Upper lobe of left lung (tissue), 6 donors: ENCODE data around the gene PRR13. TPM values are rescaled to one million over a fixed set of nuclear protein-coding genes. Genes with fewer than 3 reads are reported as not detected.
A peak's percentile ranks its signal among the peaks of the same experiment; 100 is the strongest.
"Not testable (repeated sequence)": the region's sequence is repeated elsewhere in the genome, so short reads cannot be mapped to it uniquely, and the experiment has no call there.

Experiments
- ATAC-seq, 2 donors: fragments of 200-7000 bp; cut with Tn5 transposase; one replicate each; pipeline ENCODE4 v1.9.1; 2022; ENCODE audit warnings: mild to moderate bottlenecking in 2 of 2, moderate library complexity in 2 of 2; ENCODE audit not compliant: low FRiP score in 2 of 2
- DNase-seq, 2 donors: peaks; one replicate each; pipeline ENCODE4 v3.0.0-alpha.2; 2019 to 2020
- H3K27ac ChIP-seq, 4 donors: fragments of 200-600 bp; sonication (generic); one replicate each; pipeline ENCODE4 v1.5.1; 2016 to 2019
- H3K27me3 ChIP-seq, 4 donors: fragments of 200-600 bp; sonication (generic); one replicate each; pipeline ENCODE4 v1.5.1; 2017 to 2019
- H3K36me3 ChIP-seq, 4 donors: fragments of 200-600 bp; sonication (generic); one replicate each; pipeline ENCODE4 v1.5.1; 2016 to 2019
- H3K4me1 ChIP-seq, 4 donors: fragments of 200-600 bp; sonication (generic); one replicate each; pipeline ENCODE4 v1.5.1; 2018 to 2019
- H3K4me3 ChIP-seq, 4 donors: fragments of 200-600 bp; sonication (generic); one replicate each; pipeline ENCODE4 v1.5.1; 2017 to 2019; ENCODE audit warnings: mild to moderate bottlenecking in 2 of 4, moderate library complexity in 1 of 4
- H3K9me3 ChIP-seq, 4 donors: fragments of 200-600 bp; sonication (generic); one replicate each; pipeline ENCODE4 v1.5.1; 2018 to 2019
- EP300 ChIP-seq, 4 donors: sonication (generic); formaldehyde crosslinking; IDR thresholded peaks; one replicate each; pipeline ENCODE4 v1.5.1; 2017; ENCODE audit warnings: antibody characterized with exemption in 4 of 4, control low read depth in 2 of 4
- POLR2A ChIP-seq, 4 donors: fragments of 450-650 bp; IDR thresholded peaks; one replicate each; pipeline ENCODE4 v1.5.1; 2016 to 2017; ENCODE audit warnings: antibody characterized with exemption in 4 of 4, mild to moderate bottlenecking in 2 of 4
- POLR2AphosphoS5 ChIP-seq, 2 donors: sonication (generic); formaldehyde crosslinking; IDR thresholded peaks; one replicate each; pipeline ENCODE4 v1.5.1; 2017; ENCODE audit warnings: antibody characterized with exemption in 2 of 2
- WGBS, 2 donors: methylation state at CpG; one replicate each; pipeline ENCODE4 v1.1.5; 2017 to 2018; 5-methylcytosine and 5-hydroxymethylcytosine counted together
- total RNA-seq, 6 donors: library from RNA; depleted of rRNA in 4 of 6; stranded (reverse); fragments of >200 nt in 4 of 6; gene quantifications; one replicate each; pipeline versions ENCODE4 v1.1.0 to v1.2.1, GENCODE V29; 2016 to 2021
- TF ChIP-seq, protein P1 (sequence below), 6 experiments: fragments of 450-650 bp in 4 of 6; fragments of 200-600 bp in 2 of 6; sonication (generic) in 2 of 6; IDR thresholded peaks; one replicate each; pipeline ENCODE4 v1.5.1; 2016 to 2019; ENCODE audit warnings: antibody characterized with exemption in 6 of 6
- donor health status: DM: no; HTN: no; CAD: no; lungs with moderate emphysema.
- donor health status: DM: no; HTN: yes; CAD: no; lungs with severe emphysema.

PRR13 gene
- total RNA-seq, 6 donors from 2014 or later, result 81.5 to 198 (median 105) TPM

DNA sequence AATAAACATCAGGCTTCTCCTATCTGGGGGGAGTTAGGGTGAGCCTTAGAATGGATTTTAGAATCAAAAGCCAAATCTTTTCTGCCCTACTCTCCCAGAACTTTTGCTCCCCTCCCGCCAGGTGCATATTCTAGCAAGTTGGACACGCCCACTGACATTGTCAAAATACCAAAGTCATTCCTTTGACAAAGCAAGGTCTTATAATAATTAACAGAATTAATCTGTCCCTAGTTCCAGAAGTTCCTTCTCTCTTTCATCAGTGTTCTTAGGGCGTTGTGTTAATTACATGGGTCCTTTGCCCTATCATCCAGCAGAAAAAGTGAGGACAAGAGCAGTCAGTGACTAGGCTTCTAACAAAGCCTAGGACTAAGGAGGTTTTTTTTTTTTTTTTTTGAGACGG is 2.4 kb downstream of the PRR13 start:
- H3K27me3 ChIP-seq, result no peaks in the 10 kb centered on the region
- H3K4me1 ChIP-seq, result peaks cover 28 to 42% (median 32%) of the 10 kb centered on the region in 4 donors
- H3K4me3 ChIP-seq, result no peak overlapping the region
- peaks cover 10 to 53% (median 31%) of the 10 kb centered on the region in 4 donors for H3K36me3 ChIP-seq
- no peak for ATAC-seq
- H3K9me3 ChIP-seq, result no peaks in the 10 kb centered on the region
- TF ChIP-seq EP300 (IDR thresholded peaks at IDR 0.05) (no peak), POLR2A (IDR thresholded peaks at IDR 0.05) (no peak), POLR2AphosphoS5 (IDR thresholded peaks at IDR 0.05) (no peak)
- TF ChIP-seq, protein P1, sequence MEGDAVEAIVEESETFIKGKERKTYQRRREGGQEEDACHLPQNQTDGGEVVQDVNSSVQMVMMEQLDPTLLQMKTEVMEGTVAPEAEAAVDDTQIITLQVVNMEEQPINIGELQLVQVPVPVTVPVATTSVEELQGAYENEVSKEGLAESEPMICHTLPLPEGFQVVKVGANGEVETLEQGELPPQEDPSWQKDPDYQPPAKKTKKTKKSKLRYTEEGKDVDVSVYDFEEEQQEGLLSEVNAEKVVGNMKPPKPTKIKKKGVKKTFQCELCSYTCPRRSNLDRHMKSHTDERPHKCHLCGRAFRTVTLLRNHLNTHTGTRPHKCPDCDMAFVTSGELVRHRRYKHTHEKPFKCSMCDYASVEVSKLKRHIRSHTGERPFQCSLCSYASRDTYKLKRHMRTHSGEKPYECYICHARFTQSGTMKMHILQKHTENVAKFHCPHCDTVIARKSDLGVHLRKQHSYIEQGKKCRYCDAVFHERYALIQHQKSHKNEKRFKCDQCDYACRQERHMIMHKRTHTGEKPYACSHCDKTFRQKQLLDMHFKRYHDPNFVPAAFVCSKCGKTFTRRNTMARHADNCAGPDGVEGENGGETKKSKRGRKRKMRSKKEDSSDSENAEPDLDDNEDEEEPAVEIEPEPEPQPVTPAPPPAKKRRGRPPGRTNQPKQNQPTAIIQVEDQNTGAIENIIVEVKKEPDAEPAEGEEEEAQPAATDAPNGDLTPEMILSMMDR (IDR thresholded peaks at IDR 0.05), result no peak
- H3K27ac ChIP-seq, result peak overlapping the region in 1 of 4 donors; percentile 30
- WGBS, 2 donors, result 79 to 81% methylated on average over 4 of the region's 4 CpGs
- no peak for DNase-seq

DNA sequence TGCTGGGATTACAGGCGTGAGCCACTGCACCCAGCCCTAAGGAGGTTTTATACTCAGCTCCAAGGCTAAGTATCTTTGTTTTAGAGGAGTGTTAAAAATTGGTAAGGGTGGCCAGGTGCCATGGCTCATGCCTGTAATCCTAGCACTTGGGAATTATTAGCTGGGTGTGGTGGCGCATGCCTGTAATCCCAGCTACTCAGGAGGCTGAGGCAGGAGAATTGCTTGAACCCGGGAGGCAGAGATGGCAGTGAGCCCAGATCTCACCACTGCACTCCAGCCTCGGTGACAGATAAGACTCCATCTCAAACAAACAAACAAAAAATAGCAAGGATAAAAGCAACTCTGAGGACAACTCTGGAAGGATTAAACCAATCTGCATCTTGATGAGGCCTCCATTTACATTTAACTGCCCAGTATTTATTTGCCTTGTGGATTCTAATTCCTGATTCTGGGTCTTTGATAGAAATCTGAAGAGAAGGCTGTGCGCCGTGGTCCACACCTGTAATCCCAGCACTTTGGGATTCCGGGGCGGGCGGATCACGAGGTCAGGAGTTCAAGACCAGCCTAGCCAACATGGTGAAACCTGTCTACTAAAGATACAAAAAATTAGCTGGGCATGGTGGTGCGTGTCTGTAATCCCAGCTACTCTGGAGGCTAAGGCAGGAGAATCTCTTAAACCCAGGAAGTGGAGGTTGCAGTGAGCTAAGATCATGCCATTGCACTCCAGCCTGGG is 3.2 kb downstream of the PRR13 start:
- not testable (repeated sequence) for ATAC-seq, DNase-seq, H3K9me3 ChIP-seq, H3K4me3 ChIP-seq, H3K27me3 ChIP-seq
- Histone ChIP-seq H3K27ac (peak overlapping the region in 1 of 4 donors; percentile 30), H3K4me1 (peaks cover 28 to 42% (median 32%) of the 10 kb centered on the region in 4 donors), H3K36me3 (peaks cover 10 to 55% (median 31%) of the 10 kb centered on the region in 4 donors)
- 83 to 87% methylated on average over 11 of the region's 11 CpGs for WGBS, 2 donors

DNA sequence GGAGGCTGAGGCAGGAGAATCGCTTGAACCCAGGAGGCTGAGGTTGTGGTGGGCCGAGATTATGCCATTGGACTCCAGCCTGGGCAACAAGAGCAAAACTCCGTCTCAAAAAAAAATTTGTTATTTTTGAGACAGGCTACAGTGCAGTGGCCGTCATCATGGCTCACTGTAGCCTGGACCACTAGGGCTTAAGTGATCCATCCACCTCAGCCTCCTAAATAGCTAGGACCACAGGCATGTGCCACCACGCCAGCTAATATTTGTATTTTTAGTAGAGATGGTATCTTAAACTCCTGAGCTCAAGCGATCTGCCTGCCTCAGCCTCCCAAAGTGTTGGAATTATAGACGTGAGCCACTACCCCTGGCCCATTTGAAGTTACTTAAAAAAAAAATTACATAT is 9.4 kb downstream of the PRR13 start:
- H3K27ac ChIP-seq, result no peak overlapping the region
- ATAC-seq (no peak), DNase-seq (no peak)
- 91 to 93% methylated on average over 7 of the region's 7 CpGs for WGBS, 2 donors
- H3K4me1 ChIP-seq, result peaks cover 20 to 29% (median 25%) of the 10 kb centered on the region in 4 donors
- no peaks in the 10 kb centered on the region for H3K27me3 ChIP-seq
- no peaks in the 10 kb centered on the region for H3K9me3 ChIP-seq
- no peak overlapping the region for H3K4me3 ChIP-seq
- TF ChIP-seq, protein P1 (IDR thresholded peaks at IDR 0.05), result no peak
- TF ChIP-seq EP300 (IDR thresholded peaks at IDR 0.05) (no peak), POLR2A (IDR thresholded peaks at IDR 0.05) (no peak), POLR2AphosphoS5 (IDR thresholded peaks at IDR 0.05) (no peak)
- peaks cover 13 to 50% (median 32%) of the 10 kb centered on the region in 4 donors for H3K36me3 ChIP-seq

DNA sequence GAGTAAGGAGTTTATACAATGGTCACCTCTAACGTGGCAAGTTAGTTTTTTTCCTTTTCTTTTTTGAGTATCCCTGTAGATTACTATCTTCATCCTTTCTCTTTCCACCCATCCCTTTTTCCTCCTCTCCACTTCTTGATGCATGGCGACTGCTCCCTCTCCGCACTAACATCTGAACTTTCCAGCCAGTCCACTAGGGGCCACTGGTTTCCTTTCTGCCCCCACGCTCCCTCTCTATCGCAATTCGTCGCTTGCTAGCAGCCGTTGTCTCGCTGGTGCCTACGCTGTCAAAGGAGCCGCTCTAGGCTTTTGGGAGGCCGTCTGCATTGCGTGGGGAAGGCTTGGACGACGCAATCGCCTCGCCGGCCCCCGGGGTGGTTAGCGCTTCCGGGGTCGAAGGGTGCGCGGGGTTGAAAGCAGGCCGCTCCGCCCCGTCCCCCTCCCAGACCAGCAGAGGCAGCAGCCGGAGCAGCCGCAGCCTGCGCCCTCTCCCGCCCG is 10.2 kb downstream of the PRR13 start, which contains the start of gene PCBP2:
PCBP2 (plus strand) TSS at position 442 of the 498 bp plus-strand sequence. CDS start 2,699 bp downstream, outside the sequence.
- peak within 1 kb of the TSS; percentile 97 to 99 (median 98) for H3K27ac ChIP-seq
- H3K36me3 ChIP-seq, result peaks cover 20 to 50% (median 36%) of the 10 kb centered on the region in 4 donors
- 0% methylated on average over 9 to 13 of the region's 32 CpGs for WGBS, 2 donors

More for the DNA sequence above, 10.2 kb downstream of the PRR13 start, which contains the start of gene PCBP2:
- DNase-seq, result peak; percentile 98 to 99
- peak within 1 kb of the TSS; percentile 63 to 89 (median 77) for H3K4me3 ChIP-seq
- peak in 1 of 4 donors; percentile 5 for TF ChIP-seq EP300 (IDR thresholded peaks at IDR 0.05)
- TF ChIP-seq, protein P1 (IDR thresholded peaks at IDR 0.05), result peak; percentile 70 to 96 (median 94)
- TF ChIP-seq POLR2AphosphoS5 (IDR thresholded peaks at IDR 0.05), result peak; percentile 93 to 95
- TF ChIP-seq POLR2A (IDR thresholded peaks at IDR 0.05), result peak in 2 of 4 donors; percentile 45 to 84
- peak; percentile 98 to 99 for ATAC-seq
- H3K4me1 ChIP-seq, result peaks cover 20 to 29% (median 25%) of the 10 kb centered on the region in 4 donors
- no peaks in the 10 kb centered on the region for H3K9me3 ChIP-seq
- no peaks in the 10 kb centered on the region for H3K27me3 ChIP-seq
